KMS-11 (cell line): ENCODE results near the gene PTPRJ.

Source experiments
- H2AFZ ChIP-seq: fragments of 200-600 bp; sonication (generic); 2 replicates; pipeline ENCODE4 v1.6.1; 2016; ENCODE audit warnings: antibody characterized with exemption, mixed run types, low read depth
- H3K27ac ChIP-seq: fragments of 200-600 bp; sonication (generic); 2 replicates; pipeline ENCODE4 v1.6.1; 2016; ENCODE audit warnings: mild to moderate bottlenecking, mixed run types
- H3K27me3 ChIP-seq: fragments of 200-600 bp; sonication (generic); 2 replicates; pipeline ENCODE4 v1.6.1; 2017; ENCODE audit warnings: mild to moderate bottlenecking, low read depth, mixed run types, moderate library complexity; ENCODE audit not compliant: insufficient read depth
- H3K36me3 ChIP-seq: fragments of 200-600 bp; sonication (generic); 2 replicates; pipeline ENCODE4 v1.6.1; 2017; ENCODE audit warnings: mild to moderate bottlenecking, mixed run types; ENCODE audit not compliant: insufficient read depth
- H3K4me1 ChIP-seq: fragments of 200-600 bp; sonication (generic); 2 replicates; pipeline ENCODE4 v1.6.1; 2016; ENCODE audit warnings: mild to moderate bottlenecking, low read depth, mixed run types; ENCODE audit not compliant: poor library complexity, severe bottlenecking
- H3K4me2 ChIP-seq: fragments of 200-600 bp; sonication (generic); 2 replicates; pipeline ENCODE4 v1.7.0; 2016; ENCODE audit warnings: mild to moderate bottlenecking, mixed run types
- H3K4me3 ChIP-seq: fragments of 200-600 bp; sonication (generic); IDR thresholded peaks from 2 replicates; pipeline ENCODE4 v1.6.1; 2017; ENCODE audit warnings: low read depth, low read length, mixed read lengths; ENCODE audit not compliant: insufficient read depth
- H3K79me2 ChIP-seq: fragments of 200-600 bp; sonication (generic); 2 replicates; pipeline ENCODE4 v1.6.1; 2016; ENCODE audit warnings: low read depth, mixed run types; ENCODE audit not compliant: insufficient read depth
- H3K9ac ChIP-seq: fragments of 200-600 bp; sonication (generic); 2 replicates; pipeline ENCODE4 v1.6.1; 2016; ENCODE audit warnings: mild to moderate bottlenecking, mixed run types
- H4K20me1 ChIP-seq: fragments of 200-600 bp; sonication (generic); 2 replicates; pipeline ENCODE4 v1.6.1; 2016; ENCODE audit warnings: mild to moderate bottlenecking, mixed run types; ENCODE audit not compliant: insufficient read depth
- TF ChIP-seq, protein P1 (sequence below): fragments of 200-600 bp; sonication (generic); conservative IDR thresholded peaks from 2 replicates; pipeline ENCODE4 v1.6.1; 2017; ENCODE audit warnings: low read depth, mild to moderate bottlenecking, antibody characterized with exemption, low read length, moderate library complexity, mixed read lengths

PTPRJ gene

DNA sequence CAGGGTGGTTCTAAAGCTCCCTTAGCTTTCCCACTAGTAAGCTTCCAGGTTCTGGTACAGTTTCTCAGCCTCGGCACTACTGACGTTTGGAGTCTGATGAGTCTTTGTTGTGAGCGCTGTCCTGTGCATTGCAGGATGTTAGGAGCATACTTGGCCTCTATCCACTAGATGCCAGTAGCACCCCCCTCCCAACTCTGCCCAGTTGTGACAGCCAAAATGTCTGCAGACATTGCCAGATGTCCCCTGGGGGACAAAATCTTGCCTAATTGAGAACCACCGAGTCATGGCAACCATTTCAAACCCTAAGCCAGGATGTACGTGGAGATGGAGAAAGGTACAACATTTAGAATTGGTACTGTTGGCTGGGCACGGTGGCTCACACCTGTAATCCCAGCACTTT lies 68.7 kb downstream of the PTPRJ start:
- no peak overlapping the region for H3K9ac ChIP-seq
- no peak overlapping the region for H3K4me2 ChIP-seq
- TF ChIP-seq, protein P1, sequence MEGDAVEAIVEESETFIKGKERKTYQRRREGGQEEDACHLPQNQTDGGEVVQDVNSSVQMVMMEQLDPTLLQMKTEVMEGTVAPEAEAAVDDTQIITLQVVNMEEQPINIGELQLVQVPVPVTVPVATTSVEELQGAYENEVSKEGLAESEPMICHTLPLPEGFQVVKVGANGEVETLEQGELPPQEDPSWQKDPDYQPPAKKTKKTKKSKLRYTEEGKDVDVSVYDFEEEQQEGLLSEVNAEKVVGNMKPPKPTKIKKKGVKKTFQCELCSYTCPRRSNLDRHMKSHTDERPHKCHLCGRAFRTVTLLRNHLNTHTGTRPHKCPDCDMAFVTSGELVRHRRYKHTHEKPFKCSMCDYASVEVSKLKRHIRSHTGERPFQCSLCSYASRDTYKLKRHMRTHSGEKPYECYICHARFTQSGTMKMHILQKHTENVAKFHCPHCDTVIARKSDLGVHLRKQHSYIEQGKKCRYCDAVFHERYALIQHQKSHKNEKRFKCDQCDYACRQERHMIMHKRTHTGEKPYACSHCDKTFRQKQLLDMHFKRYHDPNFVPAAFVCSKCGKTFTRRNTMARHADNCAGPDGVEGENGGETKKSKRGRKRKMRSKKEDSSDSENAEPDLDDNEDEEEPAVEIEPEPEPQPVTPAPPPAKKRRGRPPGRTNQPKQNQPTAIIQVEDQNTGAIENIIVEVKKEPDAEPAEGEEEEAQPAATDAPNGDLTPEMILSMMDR = no peak
- H3K27me3 ChIP-seq = no peaks in the 10 kb centered on the region
- no peak overlapping the region for H3K27ac ChIP-seq
- H4K20me1 ChIP-seq = no peaks in the 10 kb centered on the region
- no peak overlapping the region for H3K4me3 ChIP-seq
- H2AFZ ChIP-seq = no peak overlapping the region
- H3K36me3 ChIP-seq = no peaks in the 10 kb centered on the region
- no peaks in the 10 kb centered on the region for H3K4me1 ChIP-seq
- H3K79me2 ChIP-seq = no peaks in the 10 kb centered on the region

DNA sequence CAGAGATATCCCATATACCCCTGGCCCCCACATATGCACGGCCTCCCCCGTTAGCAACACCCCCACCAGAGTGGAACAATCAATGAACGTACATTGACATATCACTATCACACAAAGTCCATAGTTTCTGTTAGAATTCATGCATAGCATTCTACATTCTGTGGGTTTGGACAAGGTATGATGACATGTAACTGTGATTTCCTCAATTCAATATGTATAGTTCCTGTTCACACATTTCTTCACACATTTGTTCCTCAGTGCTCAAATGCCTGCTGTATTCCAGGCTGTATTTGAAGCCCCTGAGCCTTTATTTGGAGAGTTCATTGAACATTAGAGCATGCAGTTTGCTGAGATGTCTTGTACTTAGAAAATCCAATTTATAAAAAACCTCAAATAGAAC lies 69.9 kb downstream of the PTPRJ start:
- H3K36me3 ChIP-seq = no peaks in the 10 kb centered on the region
- no peak overlapping the region for H3K4me3 ChIP-seq
- no peak overlapping the region for H3K9ac ChIP-seq
- H3K27me3 ChIP-seq = no peaks in the 10 kb centered on the region
- no peak overlapping the region for H3K27ac ChIP-seq
- no peaks in the 10 kb centered on the region for H3K79me2 ChIP-seq
- H2AFZ ChIP-seq = no peak overlapping the region
- H4K20me1 ChIP-seq = no peaks in the 10 kb centered on the region
- no peaks in the 10 kb centered on the region for H3K4me1 ChIP-seq
- TF ChIP-seq, protein P1 = no peak
- H3K4me2 ChIP-seq = no peak overlapping the region

DNA sequence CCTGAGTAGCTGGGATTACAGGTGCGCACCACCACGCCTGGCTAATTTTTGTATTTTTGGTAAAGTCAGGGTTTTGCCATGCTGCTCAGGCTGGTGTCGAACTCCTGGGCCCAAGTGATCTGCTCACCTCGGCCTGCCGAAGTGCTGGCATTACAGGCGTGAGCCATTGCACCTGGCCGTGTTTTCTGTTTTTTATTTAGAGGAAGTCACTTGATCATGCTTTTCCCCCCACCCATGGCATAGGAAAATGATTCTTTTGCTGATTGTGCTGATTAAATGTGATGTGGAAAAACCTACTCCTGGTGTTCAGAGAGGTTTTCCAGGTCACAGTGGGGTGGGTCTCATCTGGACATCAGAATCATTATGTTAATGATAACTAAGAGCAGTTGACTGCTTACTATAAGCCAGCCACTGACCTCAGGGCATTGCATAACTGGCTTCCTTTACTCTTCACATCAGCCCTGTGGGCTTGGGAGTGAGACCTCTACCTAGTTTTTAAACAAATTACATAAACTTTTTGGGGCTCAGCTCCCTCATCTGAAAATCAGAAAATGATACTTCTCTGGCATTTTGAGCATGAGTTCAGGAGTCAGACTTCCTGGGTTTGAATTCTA lies 71.0 kb downstream of the PTPRJ start:
- Histone ChIP-seq H3K27me3 (no peaks in the 10 kb centered on the region), H4K20me1 (no peaks in the 10 kb centered on the region), H3K4me1 (no peaks in the 10 kb centered on the region), H3K4me2 (no peak overlapping the region), H3K9ac (no peak overlapping the region), H2AFZ (no peak overlapping the region), H3K27ac (no peak overlapping the region), H3K79me2 (no peaks in the 10 kb centered on the region), H3K4me3 (no peak overlapping the region), H3K36me3 (no peaks in the 10 kb centered on the region)
- TF ChIP-seq, protein P1 = no peak

DNA sequence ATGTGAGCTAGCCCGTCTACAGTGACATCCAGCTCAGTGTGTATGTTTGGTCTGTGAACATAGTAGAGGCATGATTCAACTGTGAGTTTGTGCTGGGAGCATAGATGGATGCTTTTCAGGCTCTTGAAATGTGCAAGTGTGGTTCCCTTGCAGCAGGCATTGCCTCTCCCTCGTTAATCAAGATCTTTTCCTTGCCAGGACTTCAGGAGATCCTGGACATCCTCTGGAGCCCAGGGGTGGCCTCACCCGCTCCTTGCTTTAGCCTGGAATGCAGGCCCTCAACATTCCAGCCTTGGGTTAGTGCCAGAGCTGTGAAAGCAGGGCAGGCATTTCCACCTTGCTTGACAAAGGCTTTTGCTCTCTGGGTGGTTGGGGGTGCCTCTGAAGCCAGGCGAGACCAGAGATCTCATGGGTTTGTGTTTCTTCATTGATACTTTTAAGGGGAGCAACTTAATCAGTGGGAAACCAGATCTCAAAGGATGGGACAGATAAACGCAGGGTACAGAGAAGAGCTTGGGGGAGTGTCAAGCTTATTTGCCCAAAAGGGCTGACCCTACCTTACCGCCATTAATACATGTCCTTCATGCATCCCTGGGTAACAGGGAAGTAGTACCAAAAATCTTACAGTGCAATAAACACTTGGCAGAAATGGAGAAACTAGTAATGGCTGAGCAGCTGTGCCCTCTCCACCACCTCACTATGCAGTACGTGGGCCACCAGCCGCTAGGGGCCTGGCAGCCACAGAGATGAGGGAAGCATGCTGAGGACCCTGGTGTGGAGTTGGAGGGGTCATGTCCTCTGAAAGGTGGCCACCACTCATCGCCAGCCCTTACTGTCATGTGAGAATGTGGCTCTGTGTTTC lies 72.1 kb downstream of the PTPRJ start:
- H3K4me3 ChIP-seq = no peak overlapping the region
- H3K27ac ChIP-seq = no peak overlapping the region
- TF ChIP-seq, protein P1 = no peak
- H3K27me3 ChIP-seq = no peaks in the 10 kb centered on the region
- no peaks in the 10 kb centered on the region for H3K36me3 ChIP-seq
- H3K79me2 ChIP-seq = no peaks in the 10 kb centered on the region
- H3K4me2 ChIP-seq = no peak overlapping the region
- H2AFZ ChIP-seq = no peak overlapping the region
- H4K20me1 ChIP-seq = no peaks in the 10 kb centered on the region
- H3K4me1 ChIP-seq = no peaks in the 10 kb centered on the region
- no peak overlapping the region for H3K9ac ChIP-seq
